ENCODE data around the gene SLC6A20.
"Not testable (repeated sequence)": the region's sequence is repeated elsewhere in the genome, so short reads cannot be mapped to it uniquely, and the experiment has no call there.

SLC6A20 gene

GRCh38 chr3:45777746-45778386 lies 18.5 kb downstream of the SLC6A20 start:
- no peak for DNase-seq

- DNase-seq = no peak
These were observed 19.1 kb downstream of the SLC6A20 start for GRCh38 chr3:45777111-45777745.

DNA sequence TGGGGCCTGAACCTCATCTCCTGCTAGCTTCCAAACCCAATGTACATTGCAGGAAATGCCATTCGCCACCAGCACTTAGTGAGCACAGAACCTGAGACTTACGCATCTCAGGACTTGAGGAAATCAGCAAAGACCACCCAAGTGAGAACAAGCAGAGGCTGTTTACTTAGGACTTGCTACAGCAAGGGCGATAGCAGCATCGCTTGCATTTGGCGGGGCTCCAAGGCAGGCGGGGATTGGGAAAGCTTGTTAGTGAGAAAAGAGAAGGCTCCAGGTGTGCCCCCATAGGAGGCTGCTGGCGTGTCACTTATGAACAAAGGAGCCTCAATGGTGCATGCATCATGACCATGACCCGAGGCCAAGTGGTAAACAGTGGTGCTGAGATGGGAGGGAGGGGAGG lies 19.7 kb downstream of the SLC6A20 start:
- DNase-seq = no peak

DNA sequence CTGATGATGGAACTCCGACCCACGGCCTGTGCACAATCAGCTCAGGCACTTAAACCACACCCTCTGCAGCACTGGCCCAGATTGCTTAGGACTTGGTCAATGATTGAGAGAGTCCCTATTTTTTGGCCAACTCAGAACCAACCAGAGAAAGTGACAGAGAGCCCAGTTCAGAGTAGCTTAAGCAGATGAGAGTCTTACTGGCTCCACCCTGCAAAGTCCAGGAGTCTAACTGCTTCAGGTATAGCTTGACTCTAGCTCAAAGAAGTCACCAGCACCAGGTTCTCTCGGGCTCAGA lies 20.1 kb downstream of the SLC6A20 start:
- DNase-seq = no peak

DNA sequence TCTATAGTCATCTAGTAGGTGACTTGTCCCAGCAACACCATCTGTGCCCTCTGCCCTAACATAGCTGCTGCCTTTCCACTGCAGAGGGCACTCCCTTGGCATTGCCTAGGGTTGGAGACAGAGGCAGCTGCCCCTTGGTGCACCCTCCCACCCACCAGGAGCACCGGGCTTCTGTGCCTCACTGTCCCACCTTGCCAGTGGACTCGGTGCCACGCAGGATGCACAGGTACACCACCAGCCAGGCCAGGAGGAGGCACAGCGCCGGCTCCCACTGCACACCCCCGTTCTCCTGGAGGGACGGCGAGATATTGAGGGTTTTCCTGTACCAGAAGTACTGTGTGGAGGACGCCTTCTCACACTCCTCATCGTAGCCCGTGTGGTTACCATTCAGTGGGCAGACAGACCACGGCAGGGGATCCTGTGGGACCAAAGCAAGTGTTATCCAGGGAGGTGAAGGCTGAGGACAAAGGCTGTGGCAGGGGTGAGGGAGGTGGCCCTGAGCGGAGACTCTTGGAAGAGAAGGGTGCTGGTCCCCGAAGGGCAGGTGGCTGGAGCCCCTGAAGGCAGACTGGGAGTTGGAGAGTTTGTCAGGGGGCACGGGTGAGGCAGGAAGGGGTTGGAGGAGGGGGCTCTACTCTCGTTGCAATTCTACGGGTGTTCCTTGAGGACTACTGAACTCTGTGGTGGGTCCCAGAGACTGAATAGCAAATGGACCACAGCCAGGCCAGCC lies 20.6 kb downstream of the SLC6A20 start:
- DNase-seq = no peak

- no peak for DNase-seq
These were observed 21.5 kb downstream of the SLC6A20 start for GRCh38 chr3:45774581-45775521.

DNA sequence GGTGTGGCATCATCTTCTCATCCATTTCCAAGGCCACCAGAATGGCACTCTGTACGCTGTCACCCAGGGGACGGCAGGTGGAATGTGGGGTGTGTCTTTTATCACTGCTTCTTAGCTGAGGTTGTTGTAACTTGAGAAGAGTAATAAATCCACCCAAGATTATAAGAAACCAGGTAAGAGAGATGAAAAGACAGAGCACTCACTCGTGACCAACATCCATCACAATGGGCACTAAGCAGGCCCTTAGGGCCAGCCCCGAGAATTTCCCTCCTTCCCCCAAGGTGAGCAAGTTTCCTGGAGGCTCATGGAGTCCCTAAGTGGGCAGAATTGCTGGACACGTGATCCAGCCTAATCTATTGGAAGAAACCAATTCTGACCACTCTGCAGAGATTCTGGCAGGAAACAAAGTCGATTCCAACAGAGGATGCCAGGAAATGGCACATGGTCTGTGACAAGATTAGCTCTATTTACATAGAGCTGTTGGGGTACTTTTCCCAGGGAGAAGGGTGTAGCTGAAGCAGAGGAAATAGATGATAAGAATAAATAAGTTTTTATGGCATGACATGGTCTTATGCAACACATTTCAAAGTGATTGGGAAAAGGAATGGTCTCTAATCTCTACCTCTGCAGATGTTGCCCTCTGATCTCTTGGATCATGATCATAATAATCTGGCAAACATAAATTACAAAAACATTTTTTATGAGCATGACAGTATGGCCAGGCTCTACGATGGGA lies 22.5 kb downstream of the SLC6A20 start:
- no peak for DNase-seq

GRCh38 chr3:45773072-45773471 lies 23.3 kb downstream of the SLC6A20 start:
- no peak for DNase-seq

DNA sequence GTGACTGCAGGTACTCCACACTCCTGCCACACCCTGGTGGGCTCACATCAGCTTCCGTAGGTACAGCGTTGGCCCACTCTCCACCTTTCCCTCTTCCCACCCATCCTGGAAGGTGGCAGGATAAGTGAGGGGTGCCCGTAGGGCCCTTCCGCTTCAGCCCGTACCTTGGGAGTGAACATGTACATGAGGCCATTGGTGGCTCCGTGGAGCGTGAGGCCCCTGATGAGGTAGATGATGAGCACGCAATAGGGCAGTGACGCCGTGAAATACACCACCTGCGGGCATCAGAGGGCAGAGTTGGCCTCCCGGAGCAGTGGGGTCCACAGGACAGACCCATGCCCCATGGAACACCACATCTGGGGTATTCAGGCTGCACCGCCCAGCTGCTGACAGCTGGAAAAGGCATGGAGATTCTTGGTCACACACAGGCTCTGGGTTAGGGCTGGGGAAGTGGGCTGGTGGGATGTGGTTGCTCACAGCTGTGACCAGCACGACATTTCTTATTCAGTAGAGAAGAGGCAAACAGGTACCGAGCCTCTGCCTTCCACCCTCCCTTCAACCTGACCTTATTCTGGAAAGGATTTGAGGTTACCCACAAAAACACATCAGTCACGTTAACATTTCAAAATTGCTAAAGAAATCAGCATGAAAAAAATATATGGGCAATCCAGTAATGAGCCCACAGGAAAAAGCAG lies 23.8 kb downstream of the SLC6A20 start:
- no peak for DNase-seq

GRCh38 chr3:45771831-45772230 lies 24.5 kb downstream of the SLC6A20 start:
- no peak for DNase-seq

DNA sequence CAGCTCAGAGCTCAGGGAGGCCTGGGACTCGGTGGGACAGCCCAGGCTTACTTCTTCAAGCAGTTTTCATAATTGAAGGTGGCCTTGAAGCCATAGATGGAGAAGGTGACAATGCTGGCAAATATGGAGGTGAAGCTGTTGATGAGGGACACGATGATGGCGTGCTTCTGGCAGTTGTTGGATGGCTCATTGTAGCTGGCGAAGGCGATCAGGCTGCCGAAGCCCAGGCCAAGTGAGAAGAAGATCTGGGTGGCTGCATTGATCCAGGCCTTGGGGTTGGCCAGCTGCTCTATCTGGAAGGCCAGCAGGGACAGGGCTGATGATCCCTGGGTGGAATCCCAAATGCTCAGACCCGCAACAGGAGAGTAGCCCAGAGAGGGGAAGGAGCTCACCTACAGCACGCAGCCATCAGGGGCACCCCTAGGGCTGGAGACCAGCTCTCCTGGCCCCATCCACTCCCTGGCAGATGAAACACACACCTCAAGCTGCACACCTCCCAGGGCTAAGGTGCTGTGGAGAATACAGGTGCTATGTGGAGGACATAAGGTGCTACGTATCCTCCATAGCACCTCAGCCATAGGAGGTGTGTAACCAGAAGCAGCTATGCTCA lies 25.1 kb downstream of the SLC6A20 start:
- DNase-seq = no peak

DNA sequence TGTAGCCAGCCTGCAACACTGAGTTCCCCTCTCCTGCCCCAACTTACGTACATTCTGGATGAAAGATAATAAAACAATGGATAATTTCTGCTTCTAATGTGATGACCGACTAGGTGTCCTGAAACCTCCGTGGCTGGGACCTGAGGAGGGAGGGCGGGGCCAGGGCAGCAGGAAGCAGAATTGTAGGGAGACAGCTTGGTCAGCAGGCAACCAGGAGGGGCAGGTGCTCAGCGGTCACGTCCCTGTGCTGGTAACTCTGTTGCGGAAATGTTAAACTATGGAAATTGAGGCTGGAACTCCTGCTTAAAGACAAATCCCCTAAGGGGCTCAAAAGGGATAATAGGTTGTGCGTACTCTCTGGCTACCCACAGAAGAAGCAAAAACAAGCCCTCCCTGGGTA lies 30.4 kb downstream of the SLC6A20 start:
- DNase-seq = no peak

DNA sequence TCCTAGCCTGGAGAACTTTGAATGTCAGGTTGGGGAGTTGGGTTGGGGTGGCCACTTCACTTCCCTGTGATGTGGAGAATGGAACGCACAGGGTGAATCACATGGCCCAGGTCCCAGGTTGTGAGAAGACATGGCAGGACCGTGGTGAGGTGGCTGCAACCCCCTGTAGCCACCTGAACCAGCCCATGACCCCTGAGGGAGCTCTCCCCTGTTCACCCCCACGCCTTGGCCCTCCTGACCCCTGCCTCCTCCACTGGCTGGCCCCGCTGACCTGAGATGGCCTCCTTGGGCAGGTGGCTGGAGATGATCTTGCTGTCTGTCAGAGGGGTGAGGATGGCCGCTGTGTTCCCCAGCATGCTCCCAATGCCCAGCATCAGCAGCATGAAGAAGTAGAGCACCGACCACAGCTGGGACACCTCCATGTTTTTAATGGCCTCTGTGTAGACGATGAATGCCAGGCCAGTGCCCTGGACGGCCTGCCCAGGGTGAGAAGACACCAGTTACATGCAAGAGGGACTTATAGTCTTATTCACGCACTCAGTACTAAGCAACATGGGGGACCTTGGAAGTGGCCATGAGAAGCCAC lies 31.0 kb downstream of the SLC6A20 start:
- DNase-seq = no peak

- DNase-seq = no peak
These were observed 33.0 kb downstream of the SLC6A20 start for GRCh38 chr3:45763303-45763675.

DNA sequence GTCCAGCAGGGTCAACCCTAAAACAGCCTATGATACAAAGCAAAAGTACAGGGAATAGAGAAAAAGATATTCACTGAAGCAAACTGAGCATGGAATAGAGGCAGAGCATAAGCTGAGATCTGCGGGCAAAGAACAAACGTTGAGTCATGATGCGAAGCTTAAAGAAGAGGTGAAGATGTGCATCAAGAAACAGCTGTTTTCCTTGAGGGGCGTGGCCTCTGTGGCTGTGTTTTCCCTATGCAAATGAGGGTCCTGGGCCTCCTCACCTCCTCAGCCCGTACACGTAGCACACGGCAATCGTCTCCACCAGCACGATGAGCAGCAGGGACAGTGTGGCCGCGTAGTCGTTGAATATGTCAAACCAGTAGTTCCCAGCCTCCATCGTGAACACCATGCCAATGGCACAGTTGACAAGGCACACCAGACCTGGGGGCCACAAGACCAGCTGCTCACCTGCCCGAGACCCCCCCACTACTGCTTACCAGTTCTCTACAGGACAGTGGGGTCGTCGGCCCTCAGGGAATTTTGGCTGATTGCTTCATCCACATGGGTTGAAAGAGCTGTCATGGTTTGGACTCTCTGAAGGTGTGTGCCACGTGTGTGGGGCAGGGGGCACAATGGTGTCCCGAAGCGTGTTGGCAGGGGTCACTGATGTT lies 33.6 kb downstream of the SLC6A20 start:
- DNase-seq = no peak

DNA sequence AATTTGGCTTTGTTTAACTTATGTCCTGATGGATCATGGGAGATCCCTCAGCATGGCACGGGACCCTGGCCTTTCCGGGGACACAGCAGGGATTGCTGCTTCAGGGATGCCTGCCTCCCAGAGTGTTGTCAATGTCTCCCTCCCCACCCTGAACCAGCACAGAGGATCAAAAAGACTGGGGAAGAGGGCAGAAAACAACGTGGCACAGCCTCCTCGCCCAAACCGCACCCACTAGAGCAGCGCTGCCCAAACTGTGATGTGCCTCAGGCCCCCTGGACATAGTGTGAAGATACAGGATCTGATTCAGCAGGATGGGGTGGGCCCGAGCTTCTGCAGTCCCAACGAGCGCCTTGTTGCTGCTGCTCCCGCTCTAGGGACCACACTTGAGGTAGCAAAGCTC lies 34.5 kb downstream of the SLC6A20 start:
- DNase-seq = no peak

DNA sequence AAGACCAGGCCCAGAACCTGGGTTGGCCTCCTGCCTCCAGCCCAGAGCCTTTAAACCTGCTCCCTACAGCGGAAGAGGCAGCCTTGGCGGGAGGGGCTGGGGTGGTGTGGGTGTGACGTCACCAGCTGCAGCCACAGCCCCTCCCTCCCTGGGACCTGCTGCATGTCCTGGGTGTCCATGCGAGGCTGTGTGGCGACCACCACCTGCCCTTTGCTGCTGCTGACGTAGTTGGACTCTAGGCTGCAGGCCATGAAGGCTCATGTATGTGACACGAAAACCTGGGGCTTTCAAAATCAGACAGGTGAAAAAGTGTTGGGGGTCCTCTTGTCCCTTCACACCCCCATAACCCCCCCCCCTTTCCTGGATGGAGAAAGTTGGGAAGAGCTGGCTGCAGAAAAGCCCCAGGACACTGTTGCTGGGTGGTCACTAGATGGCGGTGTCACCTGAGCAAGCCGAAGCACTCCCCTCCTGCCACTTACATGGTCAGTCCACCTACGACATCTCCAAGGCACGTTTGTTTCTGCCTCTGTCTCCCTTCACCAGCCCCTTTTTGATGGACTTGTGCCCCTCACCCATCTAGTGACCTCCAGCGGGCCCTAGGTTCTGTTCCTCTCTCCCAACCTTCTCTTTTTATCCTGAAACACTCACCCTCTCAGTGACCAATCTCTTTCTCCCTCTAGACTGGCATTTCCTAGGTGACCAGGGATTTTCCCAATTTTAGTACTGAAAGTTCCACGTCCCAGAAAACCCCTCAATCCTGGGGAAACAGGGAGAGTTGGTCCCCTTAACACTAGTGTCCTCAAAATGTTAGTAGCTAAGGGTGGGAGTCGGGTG lies 35.2 kb downstream of the SLC6A20 start:
- peak; percentile 12 for DNase-seq

- DNase-seq = no peak
These were observed 36.5 kb downstream of the SLC6A20 start for GRCh38 chr3:45759851-45760250.

DNA sequence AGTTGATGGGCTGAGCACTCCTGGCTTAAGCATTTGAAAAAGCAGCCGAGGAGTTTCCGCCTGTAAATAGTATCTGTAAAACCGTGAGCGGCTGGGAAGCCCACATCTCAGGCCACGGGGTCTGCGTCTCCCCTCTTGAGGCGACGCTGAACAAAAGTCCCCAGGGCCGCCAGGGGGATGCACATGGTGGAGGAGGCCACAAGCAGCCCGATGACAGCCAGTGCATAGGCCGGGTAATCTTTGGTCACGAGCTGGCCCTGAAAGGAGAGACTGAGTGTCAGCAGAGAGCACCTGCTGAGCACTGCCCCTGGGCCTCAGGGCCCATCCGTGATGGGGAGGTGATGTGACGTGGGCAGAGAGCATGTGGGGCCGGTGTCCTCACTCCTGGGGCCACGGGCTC lies 37.5 kb downstream of the SLC6A20 start:
- DNase-seq = no peak

- not testable (repeated sequence) for DNase-seq
These were observed 39.2 kb downstream of the SLC6A20 start for GRCh38 chr3:45757141-45757540.

Measured in DMS 273 treated with DMSO at 0.1 percent for 48 hours (cell line).